Measurements from ENCODE around the gene ANKRD28.

DNA sequence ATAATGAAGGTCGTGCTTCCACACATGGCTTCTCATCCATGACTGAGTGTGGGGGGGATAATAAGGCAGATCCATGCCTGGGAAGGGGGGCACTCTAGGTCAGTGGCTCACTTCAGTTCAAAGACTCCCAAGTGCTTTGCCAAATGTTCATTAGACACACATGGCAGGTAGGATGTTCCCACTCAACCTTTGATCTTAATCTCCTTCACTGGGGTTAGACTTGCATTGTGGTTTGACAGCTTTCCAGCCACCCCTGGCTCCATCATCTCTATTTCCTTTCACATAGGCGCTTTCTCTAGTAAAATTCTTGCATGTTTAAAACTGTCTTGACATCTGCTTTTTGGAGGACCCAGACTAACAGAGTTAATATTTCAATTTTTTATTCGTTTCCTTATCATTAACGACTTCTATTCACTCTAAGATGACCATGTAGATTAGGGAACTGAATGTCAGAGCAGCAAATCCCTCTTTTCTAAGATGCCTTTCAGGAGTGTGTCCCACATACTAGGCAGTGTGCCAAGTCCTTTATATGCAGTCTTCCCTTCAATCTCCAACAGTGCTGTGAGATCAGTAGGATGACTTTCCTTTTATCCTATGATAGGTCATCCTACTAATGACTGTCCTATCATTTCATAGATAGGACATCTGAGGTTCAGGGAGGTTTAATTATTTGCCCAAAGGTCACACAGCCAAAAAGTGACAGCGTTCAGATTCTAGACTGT lies 138.4 kb downstream of the ANKRD28 start:
- TF ChIP-seq, protein P1, sequence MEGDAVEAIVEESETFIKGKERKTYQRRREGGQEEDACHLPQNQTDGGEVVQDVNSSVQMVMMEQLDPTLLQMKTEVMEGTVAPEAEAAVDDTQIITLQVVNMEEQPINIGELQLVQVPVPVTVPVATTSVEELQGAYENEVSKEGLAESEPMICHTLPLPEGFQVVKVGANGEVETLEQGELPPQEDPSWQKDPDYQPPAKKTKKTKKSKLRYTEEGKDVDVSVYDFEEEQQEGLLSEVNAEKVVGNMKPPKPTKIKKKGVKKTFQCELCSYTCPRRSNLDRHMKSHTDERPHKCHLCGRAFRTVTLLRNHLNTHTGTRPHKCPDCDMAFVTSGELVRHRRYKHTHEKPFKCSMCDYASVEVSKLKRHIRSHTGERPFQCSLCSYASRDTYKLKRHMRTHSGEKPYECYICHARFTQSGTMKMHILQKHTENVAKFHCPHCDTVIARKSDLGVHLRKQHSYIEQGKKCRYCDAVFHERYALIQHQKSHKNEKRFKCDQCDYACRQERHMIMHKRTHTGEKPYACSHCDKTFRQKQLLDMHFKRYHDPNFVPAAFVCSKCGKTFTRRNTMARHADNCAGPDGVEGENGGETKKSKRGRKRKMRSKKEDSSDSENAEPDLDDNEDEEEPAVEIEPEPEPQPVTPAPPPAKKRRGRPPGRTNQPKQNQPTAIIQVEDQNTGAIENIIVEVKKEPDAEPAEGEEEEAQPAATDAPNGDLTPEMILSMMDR (conservative IDR thresholded peaks at IDR 0.05; ENCODE audit: low read depth in 2 of 2), result no peak
- TF ChIP-seq EZH2 (IDR thresholded peaks at IDR 0.05; ENCODE audit: low read depth, unreplicated experiment), result no peak
- no peak for TF ChIP-seq JUNB (IDR thresholded peaks at IDR 0.05; ENCODE audit: unreplicated experiment)
- no peak for TF ChIP-seq POLR2AphosphoS5 (IDR thresholded peaks at IDR 0.05; ENCODE audit: low read depth)
- TF ChIP-seq, protein P2, sequence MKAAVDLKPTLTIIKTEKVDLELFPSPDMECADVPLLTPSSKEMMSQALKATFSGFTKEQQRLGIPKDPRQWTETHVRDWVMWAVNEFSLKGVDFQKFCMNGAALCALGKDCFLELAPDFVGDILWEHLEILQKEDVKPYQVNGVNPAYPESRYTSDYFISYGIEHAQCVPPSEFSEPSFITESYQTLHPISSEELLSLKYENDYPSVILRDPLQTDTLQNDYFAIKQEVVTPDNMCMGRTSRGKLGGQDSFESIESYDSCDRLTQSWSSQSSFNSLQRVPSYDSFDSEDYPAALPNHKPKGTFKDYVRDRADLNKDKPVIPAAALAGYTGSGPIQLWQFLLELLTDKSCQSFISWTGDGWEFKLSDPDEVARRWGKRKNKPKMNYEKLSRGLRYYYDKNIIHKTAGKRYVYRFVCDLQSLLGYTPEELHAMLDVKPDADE (IDR thresholded peaks at IDR 0.05), result no peak
- TF ChIP-seq NANOG (IDR thresholded peaks at IDR 0.05; ENCODE audit: borderline replicate concordance), result no peak
- TF ChIP-seq, protein P3, sequence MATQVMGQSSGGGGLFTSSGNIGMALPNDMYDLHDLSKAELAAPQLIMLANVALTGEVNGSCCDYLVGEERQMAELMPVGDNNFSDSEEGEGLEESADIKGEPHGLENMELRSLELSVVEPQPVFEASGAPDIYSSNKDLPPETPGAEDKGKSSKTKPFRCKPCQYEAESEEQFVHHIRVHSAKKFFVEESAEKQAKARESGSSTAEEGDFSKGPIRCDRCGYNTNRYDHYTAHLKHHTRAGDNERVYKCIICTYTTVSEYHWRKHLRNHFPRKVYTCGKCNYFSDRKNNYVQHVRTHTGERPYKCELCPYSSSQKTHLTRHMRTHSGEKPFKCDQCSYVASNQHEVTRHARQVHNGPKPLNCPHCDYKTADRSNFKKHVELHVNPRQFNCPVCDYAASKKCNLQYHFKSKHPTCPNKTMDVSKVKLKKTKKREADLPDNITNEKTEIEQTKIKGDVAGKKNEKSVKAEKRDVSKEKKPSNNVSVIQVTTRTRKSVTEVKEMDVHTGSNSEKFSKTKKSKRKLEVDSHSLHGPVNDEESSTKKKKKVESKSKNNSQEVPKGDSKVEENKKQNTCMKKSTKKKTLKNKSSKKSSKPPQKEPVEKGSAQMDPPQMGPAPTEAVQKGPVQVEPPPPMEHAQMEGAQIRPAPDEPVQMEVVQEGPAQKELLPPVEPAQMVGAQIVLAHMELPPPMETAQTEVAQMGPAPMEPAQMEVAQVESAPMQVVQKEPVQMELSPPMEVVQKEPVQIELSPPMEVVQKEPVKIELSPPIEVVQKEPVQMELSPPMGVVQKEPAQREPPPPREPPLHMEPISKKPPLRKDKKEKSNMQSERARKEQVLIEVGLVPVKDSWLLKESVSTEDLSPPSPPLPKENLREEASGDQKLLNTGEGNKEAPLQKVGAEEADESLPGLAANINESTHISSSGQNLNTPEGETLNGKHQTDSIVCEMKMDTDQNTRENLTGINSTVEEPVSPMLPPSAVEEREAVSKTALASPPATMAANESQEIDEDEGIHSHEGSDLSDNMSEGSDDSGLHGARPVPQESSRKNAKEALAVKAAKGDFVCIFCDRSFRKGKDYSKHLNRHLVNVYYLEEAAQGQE (IDR thresholded peaks at IDR 0.05; ENCODE audit: unreplicated experiment), result no peak
- TF ChIP-seq, protein P4, sequence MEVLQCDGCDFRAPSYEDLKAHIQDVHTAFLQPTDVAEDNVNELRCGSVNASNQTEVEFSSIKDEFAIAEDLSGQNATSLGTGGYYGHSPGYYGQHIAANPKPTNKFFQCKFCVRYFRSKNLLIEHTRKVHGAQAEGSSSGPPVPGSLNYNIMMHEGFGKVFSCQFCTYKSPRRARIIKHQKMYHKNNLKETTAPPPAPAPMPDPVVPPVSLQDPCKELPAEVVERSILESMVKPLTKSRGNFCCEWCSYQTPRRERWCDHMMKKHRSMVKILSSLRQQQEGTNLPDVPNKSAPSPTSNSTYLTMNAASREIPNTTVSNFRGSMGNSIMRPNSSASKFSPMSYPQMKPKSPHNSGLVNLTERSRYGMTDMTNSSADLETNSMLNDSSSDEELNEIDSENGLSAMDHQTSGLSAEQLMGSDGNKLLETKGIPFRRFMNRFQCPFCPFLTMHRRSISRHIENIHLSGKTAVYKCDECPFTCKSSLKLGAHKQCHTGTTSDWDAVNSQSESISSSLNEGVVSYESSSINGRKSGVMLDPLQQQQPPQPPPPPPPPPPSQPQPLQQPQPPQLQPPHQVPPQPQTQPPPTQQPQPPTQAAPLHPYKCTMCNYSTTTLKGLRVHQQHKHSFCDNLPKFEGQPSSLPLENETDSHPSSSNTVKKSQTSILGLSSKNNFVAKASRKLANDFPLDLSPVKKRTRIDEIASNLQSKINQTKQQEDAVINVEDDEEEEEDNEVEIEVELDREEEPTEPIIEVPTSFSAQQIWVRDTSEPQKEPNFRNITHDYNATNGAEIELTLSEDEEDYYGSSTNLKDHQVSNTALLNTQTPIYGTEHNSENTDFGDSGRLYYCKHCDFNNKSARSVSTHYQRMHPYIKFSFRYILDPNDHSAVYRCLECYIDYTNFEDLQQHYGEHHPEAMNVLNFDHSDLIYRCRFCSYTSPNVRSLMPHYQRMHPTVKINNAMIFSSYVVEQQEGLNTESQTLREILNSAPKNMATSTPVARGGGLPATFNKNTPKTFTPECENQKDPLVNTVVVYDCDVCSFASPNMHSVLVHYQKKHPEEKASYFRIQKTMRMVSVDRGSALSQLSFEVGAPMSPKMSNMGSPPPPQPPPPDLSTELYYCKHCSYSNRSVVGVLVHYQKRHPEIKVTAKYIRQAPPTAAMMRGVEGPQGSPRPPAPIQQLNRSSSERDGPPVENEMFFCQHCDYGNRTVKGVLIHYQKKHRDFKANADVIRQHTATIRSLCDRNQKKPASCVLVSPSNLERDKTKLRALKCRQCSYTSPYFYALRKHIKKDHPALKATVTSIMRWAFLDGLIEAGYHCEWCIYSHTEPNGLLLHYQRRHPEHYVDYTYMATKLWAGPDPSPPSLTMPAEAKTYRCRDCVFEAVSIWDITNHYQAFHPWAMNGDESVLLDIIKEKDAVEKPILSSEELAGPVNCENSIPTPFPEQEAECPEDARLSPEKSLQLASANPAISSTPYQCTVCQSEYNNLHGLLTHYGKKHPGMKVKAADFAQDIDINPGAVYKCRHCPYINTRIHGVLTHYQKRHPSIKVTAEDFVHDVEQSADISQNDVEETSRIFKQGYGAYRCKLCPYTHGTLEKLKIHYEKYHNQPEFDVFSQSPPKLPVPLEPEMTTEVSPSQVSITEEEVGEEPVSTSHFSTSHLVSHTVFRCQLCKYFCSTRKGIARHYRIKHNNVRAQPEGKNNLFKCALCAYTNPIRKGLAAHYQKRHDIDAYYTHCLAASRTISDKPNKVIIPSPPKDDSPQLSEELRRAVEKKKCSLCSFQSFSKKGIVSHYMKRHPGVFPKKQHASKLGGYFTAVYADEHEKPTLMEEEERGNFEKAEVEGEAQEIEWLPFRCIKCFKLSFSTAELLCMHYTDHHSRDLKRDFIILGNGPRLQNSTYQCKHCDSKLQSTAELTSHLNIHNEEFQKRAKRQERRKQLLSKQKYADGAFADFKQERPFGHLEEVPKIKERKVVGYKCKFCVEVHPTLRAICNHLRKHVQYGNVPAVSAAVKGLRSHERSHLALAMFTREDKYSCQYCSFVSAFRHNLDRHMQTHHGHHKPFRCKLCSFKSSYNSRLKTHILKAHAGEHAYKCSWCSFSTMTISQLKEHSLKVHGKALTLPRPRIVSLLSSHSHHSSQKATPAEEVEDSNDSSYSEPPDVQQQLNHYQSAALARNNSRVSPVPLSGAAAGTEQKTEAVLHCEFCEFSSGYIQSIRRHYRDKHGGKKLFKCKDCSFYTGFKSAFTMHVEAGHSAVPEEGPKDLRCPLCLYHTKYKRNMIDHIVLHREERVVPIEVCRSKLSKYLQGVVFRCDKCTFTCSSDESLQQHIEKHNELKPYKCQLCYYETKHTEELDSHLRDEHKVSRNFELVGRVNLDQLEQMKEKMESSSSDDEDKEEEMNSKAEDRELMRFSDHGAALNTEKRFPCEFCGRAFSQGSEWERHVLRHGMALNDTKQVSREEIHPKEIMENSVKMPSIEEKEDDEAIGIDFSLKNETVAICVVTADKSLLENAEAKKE (CRISPR knock-in tag; IDR thresholded peaks at IDR 0.05), result no peak
- TF ChIP-seq CREB1 (CRISPR knock-in tag; IDR thresholded peaks at IDR 0.05; ENCODE audit: low read depth), result no peak
